ENCODE results near the gene NPAS2. TPM values are rescaled to one million over a fixed set of nuclear protein-coding genes. Genes with fewer than 3 reads are reported as not detected.
A peak's percentile ranks its signal among the peaks of the same experiment; 100 is the strongest.

Gene NPAS2
- total RNA-seq, 1 experiment from 2014 or later: not detected

GRCh38 chr2:100972452-100972851 is 152.5 kb downstream of the NPAS2 start:
- in situ Hi-C loops (cut with HindIII; ENCODE audit: low sequenced_read_pairs): no loop called here
- no peak for DNase-seq (ENCODE audit: low spot score)

- DNase-seq (ENCODE audit: low spot score): no peak
- in situ Hi-C loops (cut with HindIII; ENCODE audit: low sequenced_read_pairs): no loop called here
Measured at GRCh38 chr2:100974712-100975520, 155.0 kb downstream of the NPAS2 start.

GRCh38 chr2:100975521-100975785 is 155.5 kb downstream of the NPAS2 start:
- no peak for DNase-seq (ENCODE audit: low spot score)
- in situ Hi-C loops (cut with HindIII; ENCODE audit: low sequenced_read_pairs): no loop called here

GRCh38 chr2:100976061-100976460 is 156.1 kb downstream of the NPAS2 start:
- DNase-seq (ENCODE audit: low spot score): no peak
- in situ Hi-C loops (cut with HindIII; ENCODE audit: low sequenced_read_pairs): no loop called here

- DNase-seq (ENCODE audit: low spot score): no peak
- in situ Hi-C loops (cut with HindIII; ENCODE audit: low sequenced_read_pairs): no loop called here
Measured at GRCh38 chr2:100976645-100977391, 156.9 kb downstream of the NPAS2 start.

- in situ Hi-C loops (cut with HindIII; ENCODE audit: low sequenced_read_pairs): no loop called here
- no peak for DNase-seq (ENCODE audit: low spot score)
Measured at GRCh38 chr2:100977511-100977910, 157.6 kb downstream of the NPAS2 start.

GRCh38 chr2:100978582-100979191 is 158.7 kb downstream of the NPAS2 start:
- in situ Hi-C loops (cut with HindIII; ENCODE audit: low sequenced_read_pairs): no loop called here
- peak; percentile 67 for DNase-seq (ENCODE audit: low spot score)

- in situ Hi-C loops (cut with HindIII; ENCODE audit: low sequenced_read_pairs): no loop called here
Measured at GRCh38 chr2:100980046-100980445, 160.1 kb downstream of the NPAS2 start.

GRCh38 chr2:100981011-100981410 is 161.1 kb downstream of the NPAS2 start:
- in situ Hi-C loops (cut with HindIII; ENCODE audit: low sequenced_read_pairs): no loop called here

More at GRCh38 chr2:100980046-100980445, 160.1 kb downstream of the NPAS2 start:
- DNase-seq (ENCODE audit: low spot score): no peak

GRCh38 chr2:100982431-100982861 is 162.5 kb downstream of the NPAS2 start:
- DNase-seq (ENCODE audit: low spot score): no peak
- in situ Hi-C loops (cut with HindIII; ENCODE audit: low sequenced_read_pairs): no loop called here

More at GRCh38 chr2:100981011-100981410, 161.1 kb downstream of the NPAS2 start:
- DNase-seq (ENCODE audit: low spot score): no peak

- in situ Hi-C loops (cut with HindIII; ENCODE audit: low sequenced_read_pairs): no loop called here
- DNase-seq (ENCODE audit: low spot score): no peak
Measured at GRCh38 chr2:100983201-100983600, 163.3 kb downstream of the NPAS2 start.

- in situ Hi-C loops (cut with HindIII; ENCODE audit: low sequenced_read_pairs): no loop called here
- DNase-seq (ENCODE audit: low spot score): no peak
Measured at GRCh38 chr2:100983684-100984310, 163.9 kb downstream of the NPAS2 start.

- peak; percentile 80 for DNase-seq (ENCODE audit: low spot score)
- in situ Hi-C loops (cut with HindIII; ENCODE audit: low sequenced_read_pairs): no loop called here
Measured at GRCh38 chr2:100984892-100985307, 165.0 kb downstream of the NPAS2 start.

- no peak for DNase-seq (ENCODE audit: low spot score)
- in situ Hi-C loops (cut with HindIII; ENCODE audit: low sequenced_read_pairs): no loop called here
Measured at GRCh38 chr2:100986157-100986556, 166.2 kb downstream of the NPAS2 start.

- in situ Hi-C loops (cut with HindIII; ENCODE audit: low sequenced_read_pairs): no loop called here
- DNase-seq (ENCODE audit: low spot score): no peak
Measured at GRCh38 chr2:100987536-100987935, 167.6 kb downstream of the NPAS2 start.

GRCh38 chr2:100987974-100988373 is 168.0 kb downstream of the NPAS2 start:
- in situ Hi-C loops (cut with HindIII; ENCODE audit: low sequenced_read_pairs): no loop called here
- no peak for DNase-seq (ENCODE audit: low spot score)

- DNase-seq (ENCODE audit: low spot score): no peak
- in situ Hi-C loops (cut with HindIII; ENCODE audit: low sequenced_read_pairs): no loop called here
Measured at GRCh38 chr2:100988630-100989417, 168.9 kb downstream of the NPAS2 start.

- in situ Hi-C loops (cut with HindIII; ENCODE audit: low sequenced_read_pairs): no loop called here
Measured at GRCh38 chr2:100989666-100990065, 169.7 kb downstream of the NPAS2 start.

GRCh38 chr2:100990166-100990565 is 170.2 kb downstream of the NPAS2 start:
- in situ Hi-C loops (cut with HindIII; ENCODE audit: low sequenced_read_pairs): no loop called here
- no peak for DNase-seq (ENCODE audit: low spot score)

More at GRCh38 chr2:100989666-100990065, 169.7 kb downstream of the NPAS2 start:
- no peak for DNase-seq (ENCODE audit: low spot score)

Data from G401 (cell line).